ENCODE results near the gene CKAP2L. TPM values are rescaled to one million over a fixed set of nuclear protein-coding genes. Genes with fewer than 3 reads are reported as not detected.
"Not testable (repeated sequence)": the region's sequence is repeated elsewhere in the genome, so short reads cannot be mapped to it uniquely, and the experiment has no call there.

The CKAP2L gene
- total and polyA plus RNA-seq, 10 of the 15 experiments (the other 5 are each of a cell fraction or from before 2014, with no cell fraction given): 10.5 to 37.4 (median 20.2) TPM

DNA sequence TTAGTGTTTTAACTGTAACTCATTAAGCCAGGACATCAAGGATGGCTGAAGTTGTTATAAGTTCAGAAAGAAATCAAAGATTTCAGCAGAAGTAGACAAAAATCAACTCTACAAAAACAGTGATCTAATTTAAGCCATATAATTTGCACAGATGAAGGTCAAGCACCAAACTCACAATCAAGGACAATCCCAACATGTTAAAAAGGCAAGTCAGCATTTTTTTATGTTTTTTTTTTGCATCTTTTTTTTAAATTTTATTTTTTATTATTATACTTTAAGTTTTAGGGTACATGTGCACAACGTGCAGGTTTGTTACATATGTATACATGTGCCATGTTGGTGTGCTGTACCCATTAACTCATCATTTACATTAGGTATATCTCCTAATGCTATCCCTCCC, 48.3 kb downstream of the CKAP2L start:
- H2AFZ ChIP-seq (ENCODE audit: control insufficient read depth, low read depth, low read length); H3K4me1 ChIP-seq (ENCODE audit: control insufficient read depth, insufficient read depth, low read length); H3K79me2 ChIP-seq (ENCODE audit: control insufficient read depth, insufficient read depth, low read length); DNase-seq (ENCODE audit: low read depth, low spot score); in situ Hi-C loops (cut with MboI); H3K27ac ChIP-seq (ENCODE audit: control insufficient read depth, insufficient read depth); intact Hi-C loops (cut with micrococcal nuclease; ENCODE audit: unreplicated experiment); ATAC-seq; H3K9ac ChIP-seq (ENCODE audit: control insufficient read depth, insufficient read depth, low read length); H3K27me3 ChIP-seq (replicated peaks in 1 of 2; ENCODE audit: control insufficient read depth in 2 of 2, insufficient read depth in 2 of 2, low read length in 1 of 2); BruUV-seq (replicated peaks); H3K36me3 ChIP-seq (ENCODE audit: control insufficient read depth in 2 of 2, insufficient read depth in 2 of 2, low read length in 1 of 2); H3K4me2 ChIP-seq (ENCODE audit: control insufficient read depth, insufficient read depth); H3K9me3 ChIP-seq (replicated peaks; ENCODE audit: control insufficient read depth, insufficient read depth, low read length); H3K4me3 ChIP-seq; FAIRE-seq; H4K20me1 ChIP-seq (ENCODE audit: control insufficient read depth, insufficient read depth): not testable (repeated sequence)
- RAD21 ChIA-PET (ENCODE audit: unreplicated experiment): interaction anchor here (0.7 to 1.7 kb wide), 2 partner anchors 9 to 61 kb away, joined by 4 to 5 read pairs; no protein-coding TSS in a partner anchor
- POLR2A ChIA-PET: interaction anchor here (0.5 kb wide), 1 partner anchor 28 kb away, joined by 3 read pairs; no protein-coding TSS in a partner anchor
- SMC1A ChIA-PET (ENCODE audit: uncharacterized antibody, unreplicated experiment): interaction anchor here (1.6 to 1.7 kb wide), 2 partner anchors 10 to 24 kb away, joined by 4 to 6 read pairs; no protein-coding TSS in a partner anchor
- 100% methylated on average over 1 of the region's 1 CpG for WGBS (ENCODE audit: insufficient coverage, insufficient replicate concordance, low lambda C conversion rate, missing lambda C conversion rate)
- CTCF ChIA-PET: interaction anchor here (0.6 to 2.0 kb wide), 5 partner anchors 9 to 91 kb away, joined by 3 to 6 read pairs (median 4); no protein-coding TSS in a partner anchor

DNA sequence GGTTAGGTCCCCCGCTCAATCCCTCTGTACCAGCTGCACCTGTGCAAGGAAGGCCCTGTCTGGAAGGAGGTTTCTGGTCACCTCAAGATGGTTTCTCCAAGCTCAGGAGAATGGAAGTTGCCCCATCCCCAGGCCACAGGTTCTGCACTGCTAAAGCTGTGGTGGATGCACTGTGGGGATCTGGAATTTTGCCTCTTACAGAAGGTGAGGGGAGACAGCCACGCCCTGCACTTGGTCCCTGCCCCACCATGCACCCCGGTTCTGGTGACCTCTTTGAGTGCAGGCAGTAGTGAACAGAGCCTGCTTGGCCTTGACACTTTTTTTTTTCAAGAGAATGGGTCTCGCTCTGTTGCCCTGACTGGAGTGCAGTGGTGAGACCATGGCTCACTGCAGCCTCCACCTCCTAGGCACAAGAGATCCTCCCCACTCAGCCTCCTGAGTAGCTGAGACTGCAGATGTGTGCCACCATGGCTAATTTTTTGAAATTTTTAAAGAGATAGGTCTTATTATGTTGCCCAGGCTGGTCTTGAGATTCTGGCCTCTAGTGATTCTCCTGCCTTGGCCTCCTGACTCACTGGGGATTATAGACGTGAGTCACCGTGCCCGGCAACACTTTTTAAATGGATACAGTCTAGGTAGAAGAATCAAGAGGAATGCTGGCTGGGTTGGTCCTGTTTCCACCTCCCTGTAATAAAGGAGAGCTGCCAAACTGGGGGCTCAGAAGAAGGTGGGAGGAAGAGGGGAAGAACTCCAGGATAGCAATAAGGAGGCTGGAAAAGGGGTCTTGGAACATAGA, 49.4 kb downstream of the CKAP2L start:
- Histone ChIP-seq H3K4me3 (no peak overlapping the region), H3K4me1 (ENCODE audit: control insufficient read depth, insufficient read depth, low read length) (peaks cover 6% of the 10 kb centered on the region), H3K27me3 (replicated peaks in 1 of 2; ENCODE audit: control insufficient read depth in 2 of 2, insufficient read depth in 2 of 2, low read length in 1 of 2) (no peaks in the 10 kb centered on the region), H3K79me2 (ENCODE audit: control insufficient read depth, insufficient read depth, low read length) (no peaks in the 10 kb centered on the region), H3K4me2 (ENCODE audit: control insufficient read depth, insufficient read depth) (no peak overlapping the region), H3K27ac (ENCODE audit: control insufficient read depth, insufficient read depth) (no peak overlapping the region), H3K9ac (ENCODE audit: control insufficient read depth, insufficient read depth, low read length) (no peak overlapping the region), H3K36me3 (ENCODE audit: control insufficient read depth in 2 of 2, insufficient read depth in 2 of 2, low read length in 1 of 2) (no peaks in the 10 kb centered on the region; a peak in 1 of 4 replicates), H2AFZ (ENCODE audit: control insufficient read depth, low read depth, low read length) (no peak overlapping the region), H3K9me3 (replicated peaks; ENCODE audit: control insufficient read depth, insufficient read depth, low read length) (no peaks in the 10 kb centered on the region), H4K20me1 (ENCODE audit: control insufficient read depth, insufficient read depth) (no peaks in the 10 kb centered on the region)
- TF ChIP-seq KLF5 (IDR thresholded peaks at IDR 0.05; ENCODE audit: partially characterized antibody) (no peak), NFYA (IDR thresholded peaks at IDR 0.05; ENCODE audit: borderline replicate concordance, low read depth, low read length) (no peak), SPI1 (IDR thresholded peaks at IDR 0.05; ENCODE audit: borderline replicate concordance, insufficient read depth, low read depth, low read length) (no peak), TCF3 (IDR thresholded peaks at IDR 0.05; ENCODE audit: borderline replicate concordance, insufficient read depth, low read depth, low read length) (no peak), NRF1 (conservative IDR thresholded peaks at IDR 0.05; ENCODE audit: low read depth, low read length) (no peak), SUZ12 (IDR thresholded peaks at IDR 0.05; ENCODE audit: unreplicated experiment) (no peak), SMAD1 (IDR thresholded peaks at IDR 0.05; ENCODE audit: low read depth, partially characterized antibody) (no peak), NFXL1 (IDR thresholded peaks at IDR 0.05; ENCODE audit: borderline replicate concordance) (no peak), PML (IDR thresholded peaks at IDR 0.05; ENCODE audit: low read length) (no peak), ASH2L (IDR thresholded peaks at IDR 0.05; ENCODE audit: borderline replicate concordance, low read depth) (no peak), CBX5 (IDR thresholded peaks at IDR 0.05; ENCODE audit: low read depth) (no peak), EED (IDR thresholded peaks at IDR 0.05; ENCODE audit: low read depth) (no peak), CREB1 (IDR thresholded peaks at IDR 0.05; ENCODE audit: low read depth) (no peak)
- in situ Hi-C loops (cut with MboI) (no loop called here), intact Hi-C loops (cut with micrococcal nuclease; ENCODE audit: unreplicated experiment) (no loop called here)
- BruUV-seq (replicated peaks): no TSS peak
- ChIA-PET CTCF (interaction anchor here (0.6 to 2.0 kb wide), 8 partner anchors 10 to 115 kb away, joined by 3 to 6 read pairs (median 4); no protein-coding TSS in a partner anchor), SMC1A (ENCODE audit: uncharacterized antibody, unreplicated experiment) (interaction anchor here (1.0 to 1.7 kb wide), 3 partner anchors 11 to 88 kb away, joined by 3 to 6 read pairs (median 4); no protein-coding TSS in a partner anchor), RAD21 (ENCODE audit: unreplicated experiment) (interaction anchor here (0.7 to 1.7 kb wide), 2 partner anchors 10 to 60 kb away, joined by 4 to 5 read pairs; no protein-coding TSS in a partner anchor), POLR2A (interaction anchor here (0.7 kb wide), 2 partner anchors 24 to 115 kb away, joined by 3 to 4 read pairs; no protein-coding TSS in a partner anchor)
- WGBS (ENCODE audit: insufficient coverage, insufficient replicate concordance, low lambda C conversion rate, missing lambda C conversion rate): 67% methylated on average over 7 of the region's 7 CpGs
- ATAC-seq (no peak), FAIRE-seq (no peak), DNase-seq (ENCODE audit: low read depth, low spot score) (no peak)
